B cell (primary cell): Measurements from ENCODE around the gene HDGFL2. TPM values are rescaled to one million over a fixed set of nuclear protein-coding genes. Genes with fewer than 3 reads are reported as not detected.

Source experiments
- ATAC-seq: fragments of 200-7000 bp; cut with Tn5 transposase; one replicate; pipeline ENCODE4 v1.10.0; 2021; ENCODE audit warnings: low read depth, mild to moderate bottlenecking, moderate number of reproducible peaks, moderate library complexity
- CTCF ChIA-PET: fragments of 350-600 bp; sonication (Branson Sonifier 250); formaldehyde crosslinking; loops from one replicate; lab custom pipeline; 2021; ENCODE audit warnings: antibody characterized with exemption, inconsistent platforms; lab: Charles Lee
- POLR2A ChIA-PET: fragments of 350-600 bp; sonication (Branson Sonifier 250); formaldehyde crosslinking; loops from one replicate; lab custom pipeline; 2021; ENCODE audit warnings: antibody characterized with exemption; lab: Charles Lee
- DNase-seq: peaks from one replicate; pipeline ENCODE4 v3.0.0; 2013
- H2AFZ ChIP-seq: 2 replicates; pipeline ENCODE4 v1.6.1; 2012; ENCODE audit warnings: mild to moderate bottlenecking, low read depth, low read length; ENCODE audit not compliant: insufficient read depth, poor library complexity, severe bottlenecking
- H3K27ac ChIP-seq, 2 donors: 1 replicate in 1 of 2; 2 replicates in 1 of 2; pipeline ENCODE4 v1.5.1; 2012 to 2013; ENCODE audit warnings: low read length in 2 of 2, mild to moderate bottlenecking in 2 of 2, moderate library complexity in 1 of 2
- H3K27me3 ChIP-seq, 4 experiments: fragments of 200-600 bp in 1 of 4; sonication (generic) in 1 of 4; replicated peaks in 1 of 4; 1 replicate in 2 of 4; 2 replicates in 2 of 4; pipeline versions ENCODE4 v1.6.1 to v1.7.0; 2013 to 2016; ENCODE audit warnings: low read length in 3 of 4, mild to moderate bottlenecking in 2 of 4, mixed read lengths in 1 of 4, moderate library complexity in 1 of 4; ENCODE audit not compliant: insufficient read depth in 4 of 4, control insufficient read depth in 3 of 4; ENCODE audit errors: control extremely low read depth in 1 of 4
- H3K36me3 ChIP-seq, 2 experiments: replicated peaks in 1 of 2; 1 replicate in 1 of 2; 2 replicates in 1 of 2; pipeline versions ENCODE4 v1.6.1 to v1.7.1; 2013; ENCODE audit warnings: low read length in 1 of 2; ENCODE audit not compliant: insufficient read depth in 2 of 2, control insufficient read depth in 1 of 2; ENCODE audit errors: control extremely low read depth in 1 of 2, extremely low read depth in 1 of 2
- H3K4me1 ChIP-seq, 2 donors: fragments of 200-600 bp in 1 of 2; sonication (generic) in 1 of 2; 1 replicate in 1 of 2; 2 replicates in 1 of 2; pipeline versions ENCODE4 v1.5.1 to v1.6.1; 2013 to 2017; ENCODE audit warnings: low read length in 2 of 2; ENCODE audit not compliant: control insufficient read depth in 2 of 2, insufficient read depth in 2 of 2
- H3K4me2 ChIP-seq: replicated peaks from 2 replicates; pipeline ENCODE3; 2012; ENCODE audit warnings: mild to moderate bottlenecking, low read depth, low read length; ENCODE audit not compliant: poor library complexity, severe bottlenecking
- H3K4me3 ChIP-seq, 5 experiments: fragments of 200-600 bp in 1 of 5; sonication (generic) in 1 of 5; 1 replicate in 3 of 5; 2 replicates in 2 of 5; pipeline versions ENCODE4 v1.5.1 to v1.7.0; 2011 to 2016; ENCODE audit warnings: low read length in 4 of 5, mild to moderate bottlenecking in 4 of 5, low read depth in 2 of 5, control low read depth in 1 of 5, moderate library complexity in 1 of 5; ENCODE audit not compliant: insufficient read depth in 1 of 5; ENCODE audit errors: control extremely low read depth in 1 of 5, extremely low read depth in 1 of 5
- H3K79me2 ChIP-seq: fragments of 200-600 bp; sonication (generic); one replicate; pipeline ENCODE4 v1.6.0; 2016; ENCODE audit warnings: low read length; ENCODE audit not compliant: control insufficient read depth, insufficient read depth
- H3K9ac ChIP-seq: fragments of 200-600 bp; sonication (generic); 2 replicates; pipeline ENCODE4 v1.6.1; 2017; ENCODE audit warnings: mild to moderate bottlenecking, low read length, moderate library complexity
- H3K9me3 ChIP-seq, 3 donors: one replicate each; pipeline versions ENCODE4 v1.6.1 to v1.7.1; 2013; ENCODE audit warnings: low read length in 2 of 3; ENCODE audit not compliant: control insufficient read depth in 2 of 3, insufficient read depth in 1 of 3; ENCODE audit errors: control extremely low read depth in 1 of 3
- H4K20me1 ChIP-seq: 2 replicates; pipeline ENCODE4 v1.6.0; 2012; ENCODE audit warnings: mild to moderate bottlenecking, low read length; ENCODE audit not compliant: insufficient read depth, control insufficient read depth, poor library complexity, severe bottlenecking
- H3K27ac Mint-ChIP-seq: one replicate; pipeline ENCODE4 v1.8.0; 2021; ENCODE audit warnings: mixed read lengths
- H3K27me3 Mint-ChIP-seq: one replicate; pipeline ENCODE4 v1.8.0; 2021; ENCODE audit warnings: mixed read lengths
- H3K4me1 Mint-ChIP-seq: one replicate; pipeline ENCODE4 v1.8.0; 2021; ENCODE audit warnings: mixed read lengths
- H3K4me3 Mint-ChIP-seq: one replicate; pipeline ENCODE4 v1.8.0; 2021; ENCODE audit warnings: mixed read lengths
- H3K9me3 Mint-ChIP-seq: one replicate; pipeline ENCODE4 v1.8.0; 2022; ENCODE audit warnings: mixed read lengths; ENCODE audit not compliant: insufficient read depth
- CTCF ChIP-seq: fragments of 200-600 bp; IDR thresholded peaks from one replicate; pipeline ENCODE4 v1.8.0; 2022; ENCODE audit warnings: antibody characterized with exemption, mild to moderate bottlenecking
- EZH2 ChIP-seq: IDR thresholded peaks from 2 replicates; pipeline ENCODE4 v1.6.1; 2012; ENCODE audit warnings: borderline replicate concordance, low read depth, mild to moderate bottlenecking, moderate library complexity, low read length; ENCODE audit not compliant: insufficient read depth, poor library complexity, severe bottlenecking
- WGBS: methylation state at CpG from one replicate; pipeline ENCODE4 v1.1.5; 2013; ENCODE audit warnings: missing lambda C conversion rate; ENCODE audit not compliant: insufficient coverage; 5-methylcytosine and 5-hydroxymethylcytosine counted together
- intact Hi-C: fragments of 100-400 bp; cut with micrococcal nuclease; formaldehyde crosslinking; loops from one replicate; pipeline ENCODE4 v1.10.0; 2022
- polyA plus RNA-seq: library from polyadenylated mRNA; depleted of rRNA; stranded (reverse); fragments of >200 nt; gene quantifications from 2 replicates; pipeline ENCODE4 v1.2.3, GENCODE V29; 2012
- total RNA-seq, 2 donors: library from RNA; stranded (reverse); fragments of 120-200 nt in 1 of 2; gene quantifications; 1 replicate in 1 of 2; 2 replicates in 1 of 2; pipeline versions ENCODE4 v1.2.3 to v1.2.4, GENCODE V29; 2013 to 2022

Gene HDGFL2
- total and polyA plus RNA-seq, 2 donors (not counting 1 experiment from before 2014, with no cell fraction given): 18.4 to 49.9 TPM

DNA sequence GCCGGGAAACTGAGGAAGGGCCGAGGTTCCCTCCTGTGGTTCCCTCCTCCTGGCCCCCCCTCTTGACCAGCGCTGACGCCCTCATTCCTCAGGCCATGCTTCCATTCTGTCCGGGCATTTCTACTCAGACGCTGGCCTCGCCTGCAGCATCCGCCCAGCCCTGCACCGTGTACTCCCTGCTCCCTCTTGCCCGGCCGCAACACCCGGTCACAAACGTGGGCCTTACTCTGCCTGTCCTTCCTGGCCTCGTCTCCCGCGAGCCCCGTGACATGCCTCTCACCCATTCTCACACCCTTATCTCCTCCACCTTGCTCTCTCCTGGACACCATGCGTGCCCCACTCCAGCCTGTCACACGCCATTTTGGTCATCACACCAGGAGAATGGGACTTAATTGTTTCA, 11.3 kb downstream of the HDGFL2 start:
- no peak for TF ChIP-seq CTCF
- POLR2A ChIA-PET: no interaction called here
- Histone ChIP-seq H4K20me1 (no peaks in the 10 kb centered on the region), H3K9me3 (no peaks in the 10 kb centered on the region), H3K4me3 (no peak overlapping the region), H3K4me2 (no peak overlapping the region), H3K27me3 (no peaks in the 10 kb centered on the region), H2AFZ (no peak overlapping the region), H3K27ac (no peak overlapping the region), H3K4me1 (no peaks in the 10 kb centered on the region), H3K79me2 (peaks cover 6% of the 10 kb centered on the region), H3K36me3 (peaks cover 0 to 13% of the 10 kb centered on the region in 2 experiments), H3K9ac (no peak overlapping the region)
- Mint-ChIP-seq H3K27ac (no peak overlapping the region), H3K4me1 (no peaks in the 10 kb centered on the region), H3K27me3 (no peaks in the 10 kb centered on the region), H3K9me3 (no peaks in the 10 kb centered on the region), H3K4me3 (no peak overlapping the region)
- intact Hi-C loops: no loop called here
- CTCF ChIA-PET: no interaction called here
- DNase-seq (no peak), ATAC-seq (no peak)
- over 99% methylated on average over 13 of the region's 19 CpGs for WGBS

- CTCF ChIA-PET: no interaction called here
- no peaks in the 10 kb centered on the region for H4K20me1 ChIP-seq
- H3K4me2 ChIP-seq: no peak overlapping the region
- H3K27me3 ChIP-seq: no peaks in the 10 kb centered on the region
- no peak overlapping the region for H3K27ac ChIP-seq
- H3K36me3 ChIP-seq: peaks cover 5 to 31% of the 10 kb centered on the region in 2 experiments
- no peaks in the 10 kb centered on the region for H3K9me3 ChIP-seq
- no peak overlapping the region for H3K9ac ChIP-seq
- DNase-seq (no peak), ATAC-seq (no peak)
- 96% methylated on average over 6 of the region's 11 CpGs for WGBS
- H3K9me3 Mint-ChIP-seq: no peaks in the 10 kb centered on the region
- no peaks in the 10 kb centered on the region for H3K4me1 Mint-ChIP-seq
- H3K4me3 ChIP-seq: no peak overlapping the region
- H2AFZ ChIP-seq: no peak overlapping the region
- H3K27ac Mint-ChIP-seq: no peak overlapping the region
- H3K4me1 ChIP-seq: no peaks in the 10 kb centered on the region
- H3K27me3 Mint-ChIP-seq: no peaks in the 10 kb centered on the region
- POLR2A ChIA-PET: interaction anchor here (0.9 kb wide), 1 partner anchor 124 kb away, joined by 3 read pairs; no protein-coding TSS in a partner anchor
- TF ChIP-seq EZH2: no peak
- no peak for TF ChIP-seq CTCF
- H3K79me2 ChIP-seq: peaks cover 8% of the 10 kb centered on the region
- no peak overlapping the region for H3K4me3 Mint-ChIP-seq
- intact Hi-C loops: no loop called here
Observed at GRCh38 chr19:4487572-4487971, 15.5 kb downstream of the HDGFL2 start.
